ENCODE data around the gene PPFIBP2.

DNA sequence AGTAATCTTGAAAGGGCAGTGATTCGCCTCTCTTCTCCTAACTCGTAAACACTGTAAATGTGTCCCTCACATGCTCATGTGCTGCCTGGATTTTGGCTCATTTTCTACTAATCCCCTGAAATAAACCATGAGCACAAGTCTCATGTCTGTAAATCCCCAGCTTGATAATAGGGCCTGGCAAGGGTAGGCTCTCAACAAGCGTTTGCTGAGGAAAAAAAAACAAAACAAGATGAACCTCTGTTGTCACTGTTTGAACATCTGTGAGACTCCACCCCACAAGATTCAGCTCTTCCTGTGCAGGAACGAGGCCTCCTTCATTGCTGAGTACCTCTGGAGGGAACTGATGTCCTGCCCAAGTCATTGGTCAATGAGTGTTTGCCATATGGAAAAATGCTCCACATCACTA is 164.0 kb downstream of the PPFIBP2 start:
- TF ChIP-seq CTCF (IDR thresholded peaks at IDR 0.05) (no peak), EP300 (IDR thresholded peaks at IDR 0.05) (no peak)
